Retina (tissue), 1 donor: ENCODE results near the gene RAB29.
A peak's percentile ranks its signal among the peaks of the same experiment; 100 is the strongest.
"Not testable (repeated sequence)": the region's sequence is repeated elsewhere in the genome, so short reads cannot be mapped to it uniquely, and the experiment has no call there.

Source experiments
- DNase-seq: peaks from one replicate; pipeline ENCODE4 v3.0.0-alpha.2; 2016

The RAB29 gene

GRCh38 chr1:205763980-205764379 lies 11.3 kb downstream of the RAB29 start:
- DNase-seq, result no peak

- no peak for DNase-seq
Measured at GRCh38 chr1:205760606-205761005, 14.7 kb downstream of the RAB29 start.

GRCh38 chr1:205756552-205756951 lies 18.7 kb downstream of the RAB29 start:
- no peak for DNase-seq

DNA sequence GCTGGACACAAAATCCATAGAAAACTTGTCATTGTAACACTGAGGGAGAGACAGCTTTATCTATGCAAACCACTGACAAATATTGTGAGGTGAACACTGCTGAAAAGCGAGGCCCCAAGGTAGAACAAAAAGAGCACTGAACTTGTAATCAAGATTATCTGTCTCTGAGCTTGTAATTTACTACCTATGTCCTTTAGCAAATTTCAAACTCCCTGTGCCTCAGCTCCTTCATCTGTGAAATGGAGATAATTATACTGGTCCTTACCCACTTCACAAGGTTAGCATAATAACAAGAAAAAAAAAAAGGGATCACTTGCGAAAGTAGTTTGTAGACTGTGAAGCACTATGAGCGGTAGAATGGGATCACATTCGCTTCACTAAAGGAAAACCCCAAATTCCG lies 20.4 kb downstream of the RAB29 start:
- DNase-seq, result no peak

DNA sequence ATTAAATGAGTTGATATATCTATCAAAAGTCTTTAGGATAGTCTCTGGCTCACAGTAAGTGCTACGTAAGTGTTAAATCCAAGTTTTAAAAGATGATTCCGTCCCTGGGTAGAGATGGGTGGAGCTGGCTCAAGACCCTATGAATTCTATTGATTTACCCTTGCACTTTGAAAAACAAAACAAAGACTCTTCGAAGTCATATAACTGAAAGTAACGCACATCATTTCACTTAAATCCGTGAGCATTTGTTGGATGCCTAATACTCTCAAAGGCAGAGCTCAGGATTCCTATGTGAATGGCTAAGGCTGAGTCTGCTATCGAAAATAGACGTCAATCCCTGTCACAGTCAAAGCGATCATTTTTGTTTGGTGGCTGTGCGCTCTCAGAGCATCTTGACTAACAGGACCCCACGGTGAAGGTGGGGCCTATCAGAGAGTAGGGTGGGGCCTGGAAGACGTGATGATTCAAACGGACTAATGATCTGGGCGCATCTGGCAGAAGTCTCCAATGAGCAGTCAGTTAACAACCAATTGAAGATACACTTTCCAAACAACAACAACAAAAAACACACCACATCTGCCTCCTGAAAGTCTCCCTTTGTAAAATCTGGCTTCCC lies 24.1 kb downstream of the RAB29 start:
- DNase-seq, result peak; percentile 4

DNA sequence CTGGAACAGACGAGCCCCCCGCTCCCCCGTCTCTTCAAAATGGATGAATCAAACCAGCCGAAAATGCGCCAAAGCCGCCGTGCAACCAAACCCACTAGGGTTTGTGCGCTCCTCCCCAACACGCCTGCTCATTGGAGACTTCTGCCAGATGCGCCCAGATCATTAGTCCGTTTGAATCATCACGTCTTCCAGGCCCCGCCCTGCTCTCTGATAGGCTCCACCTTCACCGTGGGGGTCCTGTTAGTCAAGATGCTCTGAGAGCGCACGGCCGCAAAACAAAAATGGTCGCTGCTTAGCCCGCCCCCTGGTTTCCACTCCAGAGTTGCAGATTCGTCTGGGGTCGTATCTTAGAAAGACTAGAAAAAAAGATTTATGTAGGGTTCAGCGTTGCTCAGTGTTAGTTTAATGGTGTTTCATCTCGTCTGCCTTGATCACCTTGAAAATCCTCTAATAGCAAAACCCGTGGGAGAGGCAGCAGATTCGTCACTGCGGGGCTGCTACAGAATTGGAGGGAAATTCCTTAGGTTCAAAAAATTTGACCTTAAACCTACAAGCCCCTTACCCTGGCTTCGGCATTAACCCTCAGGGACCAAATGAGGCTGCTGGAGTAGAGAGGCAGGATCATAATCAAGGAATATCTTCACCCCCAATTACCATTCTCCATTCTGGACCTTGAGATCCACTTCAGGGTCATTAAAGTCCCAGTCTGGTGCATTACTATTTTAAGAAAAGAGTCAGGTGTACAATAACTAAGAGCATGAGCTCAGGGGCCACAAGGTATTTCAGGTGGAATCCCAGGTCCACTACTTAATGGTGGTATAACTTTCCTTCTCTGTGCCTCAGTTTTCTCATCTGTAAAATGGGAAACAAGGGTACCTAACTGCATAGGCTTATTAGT lies 24.9 kb downstream of the RAB29 start, which contains the start of gene NUCKS1:
Gene NUCKS1, minus strand, starts transcription at position 45 of the 898 bp plus-strand sequence. CDS start 209 bp downstream, outside the sequence.
- peak; percentile 99 for DNase-seq

DNA sequence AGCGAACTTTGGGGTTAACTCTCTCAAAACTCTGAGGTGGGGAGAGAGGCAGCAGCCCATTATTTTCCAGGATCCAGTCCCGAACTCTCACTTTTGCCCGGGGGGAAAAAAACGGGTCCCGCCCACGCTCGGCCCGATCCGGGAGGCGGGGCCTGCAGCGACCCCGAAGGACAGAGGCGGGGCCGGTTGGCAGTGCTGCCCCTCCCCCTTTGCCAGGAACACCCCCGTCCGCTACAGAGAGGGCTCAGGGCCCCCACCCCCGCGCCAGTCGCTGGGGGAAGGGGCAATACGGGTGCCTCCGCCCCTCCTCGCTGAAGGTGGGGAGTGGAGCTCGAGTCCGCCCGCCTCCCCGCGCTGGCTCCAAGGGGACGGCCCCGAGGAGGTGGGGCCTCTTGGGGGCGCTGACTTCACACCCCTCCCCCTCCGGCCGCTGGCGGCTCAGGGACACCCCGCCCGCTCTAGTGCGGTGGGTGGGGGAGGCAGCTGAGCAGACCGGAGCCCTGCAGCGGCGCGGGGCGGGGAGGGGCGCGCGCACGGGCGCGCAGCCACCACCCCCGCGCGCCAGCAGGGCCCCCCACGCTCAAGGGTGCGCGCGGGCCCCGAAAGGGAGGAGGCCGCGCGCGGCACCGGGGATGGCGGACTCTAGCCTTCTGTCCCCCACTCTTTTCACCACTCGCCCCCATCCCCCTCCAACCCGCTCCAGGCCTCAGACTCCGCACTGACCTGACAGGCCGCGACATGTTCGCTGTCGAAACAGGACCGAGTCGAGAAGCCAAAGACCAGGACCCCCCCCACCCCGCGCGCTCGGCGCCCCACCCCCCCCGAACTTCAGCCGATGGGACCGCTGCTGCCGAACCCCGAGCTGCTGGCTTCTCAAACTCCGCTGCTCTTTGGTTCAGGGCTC lies 25.8 kb downstream of the RAB29 start:
- DNase-seq, result peak; percentile 92

DNA sequence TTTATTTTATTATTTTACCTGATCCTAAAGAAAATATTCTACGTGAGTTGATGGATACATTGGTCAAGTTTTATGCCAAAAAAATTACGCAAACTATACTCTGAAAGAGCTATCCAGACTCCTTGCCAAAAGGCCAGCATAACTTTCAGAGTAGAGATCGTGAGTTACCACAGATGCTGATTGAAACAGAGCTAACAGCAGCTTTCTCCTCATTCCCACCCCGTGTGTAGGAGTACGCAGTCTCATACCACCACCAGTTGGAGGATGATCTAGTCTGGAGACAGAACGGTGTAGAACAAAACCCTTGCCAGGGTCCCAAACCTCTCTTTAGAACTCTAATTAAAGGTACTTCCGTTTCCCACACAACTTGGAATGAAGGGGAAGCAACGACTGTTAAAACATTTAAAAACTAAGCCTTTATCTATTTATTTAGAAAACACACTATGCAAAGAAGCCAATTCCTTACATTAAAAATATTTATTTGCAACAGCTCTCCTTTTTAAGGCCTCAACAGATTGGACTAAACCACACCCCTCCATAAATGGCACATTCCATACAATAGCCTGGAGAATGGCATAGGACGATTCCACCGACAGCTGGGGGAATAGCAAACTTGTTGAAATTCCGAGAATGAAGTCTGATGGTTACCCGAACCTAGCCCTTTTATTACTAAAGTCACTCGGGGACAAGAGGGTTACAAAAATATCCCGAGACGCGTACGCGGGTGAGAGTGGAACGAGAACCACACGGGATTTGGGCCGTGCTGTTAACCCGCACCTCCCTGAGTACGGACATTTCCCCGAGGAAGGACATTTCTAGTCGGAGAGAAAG lies 26.7 kb downstream of the RAB29 start:
- no peak for DNase-seq

DNA sequence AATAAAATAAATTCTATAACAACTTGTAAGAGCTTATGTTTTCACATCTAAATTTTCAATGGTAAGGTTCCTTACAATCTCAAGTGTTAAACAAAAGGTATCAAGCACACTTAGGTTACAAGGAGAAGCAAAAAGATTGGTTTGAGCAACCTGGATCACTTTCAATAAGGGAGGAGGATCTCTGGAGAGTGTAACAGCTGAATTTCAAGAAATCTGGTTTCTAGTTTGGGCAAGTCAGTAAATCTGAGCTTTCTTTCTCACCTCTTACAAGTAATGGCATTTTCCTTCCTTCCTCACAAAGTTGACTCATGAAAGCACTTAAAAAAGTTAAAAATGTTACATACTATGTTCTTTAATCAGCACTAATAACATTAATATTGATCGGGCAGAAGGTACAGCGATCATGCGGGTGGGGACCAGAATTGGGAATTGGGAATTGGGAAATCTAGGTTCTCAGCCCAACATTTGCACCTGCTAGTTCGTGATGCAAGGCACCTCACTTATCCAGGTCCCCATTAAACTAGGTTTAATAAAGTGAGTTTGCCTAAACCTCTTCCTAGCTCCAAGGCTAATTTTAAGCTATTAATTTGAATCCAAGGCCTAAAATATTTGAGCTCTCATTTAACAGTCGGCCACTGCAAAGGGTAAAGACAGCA lies 28.4 kb downstream of the RAB29 start:
- no peak for DNase-seq

- DNase-seq, result no peak
Measured at GRCh38 chr1:205744403-205744802, 30.9 kb downstream of the RAB29 start.

DNA sequence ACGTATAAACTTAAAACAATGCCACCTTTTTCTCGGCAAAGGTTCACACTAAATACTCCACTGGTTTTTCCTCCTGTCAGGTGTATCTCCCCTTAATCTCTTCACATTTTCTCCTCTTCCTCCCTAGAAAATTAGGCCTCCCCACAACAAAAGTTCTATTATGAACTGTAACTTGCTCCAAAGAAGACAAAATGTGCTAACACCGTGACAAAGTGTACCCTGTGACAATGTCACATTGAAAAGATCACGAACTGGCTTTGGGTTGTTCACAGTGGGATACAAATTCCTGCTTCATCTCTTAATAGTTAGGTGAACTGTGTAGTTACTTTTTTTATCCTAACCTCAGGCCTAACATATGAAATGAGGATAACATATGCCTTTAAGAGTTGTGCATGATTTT lies 31.3 kb downstream of the RAB29 start:
- DNase-seq, result no peak

DNA sequence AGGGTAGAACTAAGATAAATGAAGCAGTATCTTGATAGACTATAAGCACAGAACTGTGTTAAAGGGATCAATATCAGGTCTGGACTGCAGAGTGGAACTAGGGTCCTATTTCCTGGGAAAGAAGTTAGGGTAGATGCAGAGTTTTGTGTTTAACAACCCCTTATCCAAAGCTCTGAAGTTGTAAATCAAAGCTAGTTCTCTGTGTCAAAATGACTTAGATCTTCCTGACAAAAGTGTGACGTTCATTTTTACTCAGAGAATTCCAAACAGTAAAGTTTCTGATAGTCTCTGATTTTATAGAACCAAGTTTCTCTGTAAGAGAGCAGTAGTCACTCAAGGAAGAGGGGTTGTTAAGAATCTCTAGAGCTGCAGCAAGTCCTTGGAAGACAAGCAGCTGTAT lies 33.6 kb downstream of the RAB29 start:
- no peak for DNase-seq

DNA sequence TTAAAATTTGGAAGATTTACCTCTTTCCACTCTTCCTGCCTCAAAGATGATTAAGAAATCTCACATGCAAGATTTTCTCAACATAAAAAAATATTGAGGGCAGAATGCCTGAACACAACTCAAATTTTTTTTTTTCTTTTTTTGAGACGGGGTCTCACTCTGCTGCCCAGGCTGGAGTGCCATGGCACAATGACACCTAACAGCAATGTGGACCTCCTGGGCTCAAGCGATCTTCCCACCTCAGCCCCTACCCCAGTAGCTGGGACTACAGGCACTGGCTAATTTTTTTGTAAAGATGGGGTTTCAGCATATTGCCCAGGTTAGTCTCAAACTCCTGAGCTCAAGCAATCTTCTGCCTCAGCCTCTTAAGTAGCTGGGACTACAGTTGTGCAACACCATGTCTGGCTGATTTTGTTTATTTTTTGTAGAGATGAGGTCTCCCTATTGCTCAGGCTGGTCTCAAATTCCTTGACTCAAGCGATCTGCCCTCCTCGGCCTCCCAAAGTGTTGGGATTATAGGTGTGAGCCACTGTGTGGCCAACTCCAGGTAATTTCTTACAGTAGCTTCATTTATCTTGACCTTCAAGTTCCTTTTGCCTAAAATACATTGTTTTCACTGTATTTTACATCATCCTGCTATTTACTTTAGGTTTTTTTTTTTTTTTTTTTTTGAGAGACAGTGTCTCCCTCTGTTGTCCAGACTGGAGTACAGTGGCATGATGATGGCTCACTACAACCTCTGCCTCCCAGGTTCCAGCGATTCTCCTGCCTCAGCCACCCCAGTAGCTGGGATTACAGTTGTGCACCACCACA lies 35.7 kb downstream of the RAB29 start:
- DNase-seq, result no peak

- DNase-seq, result no peak
Measured at GRCh38 chr1:205735218-205735617, 40.1 kb downstream of the RAB29 start.

- no peak for DNase-seq
Measured at GRCh38 chr1:205733438-205734175, 41.7 kb downstream of the RAB29 start.

GRCh38 chr1:205729945-205730610 lies 45.2 kb downstream of the RAB29 start:
- no peak for DNase-seq

DNA sequence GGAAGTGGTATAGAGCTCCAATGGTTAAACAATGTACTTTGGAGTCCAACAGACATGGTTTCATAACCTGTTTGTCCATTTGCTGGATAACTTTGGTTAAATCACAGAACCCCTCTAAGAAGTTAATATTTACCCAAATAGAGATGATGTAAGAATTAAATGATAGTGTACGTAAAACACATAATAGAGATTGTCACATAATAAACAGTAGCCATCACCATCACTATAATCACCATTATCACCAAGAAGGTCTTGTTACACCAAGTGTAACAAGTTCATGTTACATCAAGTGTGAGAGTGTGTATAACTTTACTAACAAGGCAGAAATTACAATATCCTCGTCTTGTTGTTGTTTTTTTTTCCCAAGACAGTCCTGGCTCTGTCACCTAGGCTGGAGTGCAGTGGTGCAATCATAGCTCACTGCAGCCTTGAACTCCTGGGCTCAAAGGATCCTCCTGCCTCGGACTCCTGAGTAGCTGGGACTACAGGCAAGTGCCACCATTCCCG lies 48.6 kb downstream of the RAB29 start:
- DNase-seq, result no peak

DNA sequence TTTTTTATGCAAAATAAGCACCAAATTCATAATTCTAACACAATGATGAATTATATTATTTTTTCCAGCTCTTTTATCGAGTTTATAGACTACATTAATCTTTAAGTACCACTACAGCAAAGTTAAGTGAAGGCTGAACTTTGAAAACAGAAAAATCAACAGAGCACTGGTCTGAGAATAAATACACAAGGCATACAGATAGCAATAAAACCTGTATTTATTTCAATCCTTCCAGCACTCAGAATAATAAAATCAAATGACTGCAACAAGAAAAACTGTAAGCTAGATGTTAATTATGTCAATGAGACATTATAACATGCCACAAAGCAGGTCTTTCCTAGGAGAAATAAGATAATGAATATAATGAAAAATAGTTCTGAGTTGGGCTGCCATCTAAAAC lies 49.8 kb downstream of the RAB29 start:
- DNase-seq, result no peak

DNA sequence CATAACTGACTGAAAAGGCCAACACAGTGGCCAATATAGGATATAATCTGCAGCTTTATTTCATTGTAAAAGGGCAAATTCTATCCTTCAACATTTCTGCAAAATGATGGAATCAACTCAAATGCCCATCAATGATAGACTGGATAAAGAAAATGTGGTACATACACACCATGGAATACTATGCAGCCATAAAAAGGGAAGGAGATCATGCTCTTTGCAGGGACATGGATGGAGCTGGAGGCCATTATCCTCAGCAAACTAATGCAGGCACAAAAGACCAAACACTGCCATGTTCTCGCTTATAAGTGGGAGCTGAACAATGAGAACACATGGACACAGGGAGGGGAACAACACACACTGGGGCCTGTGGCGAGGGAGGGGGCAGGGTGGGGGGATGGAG lies 54.5 kb downstream of the RAB29 start:
- not testable (repeated sequence) for DNase-seq
